B cell (primary cell): ENCODE measurements around the gene SEPTIN1. TPM values are rescaled to one million over a fixed set of nuclear protein-coding genes. Genes with fewer than 3 reads are reported as not detected.
A peak's percentile ranks its signal among the peaks of the same experiment; 100 is the strongest.

Experiments
- ATAC-seq: fragments of 200-7000 bp; cut with Tn5 transposase; one replicate; pipeline ENCODE4 v1.10.0; 2021; ENCODE audit warnings: low read depth, mild to moderate bottlenecking, moderate number of reproducible peaks, moderate library complexity
- CTCF ChIA-PET: fragments of 350-600 bp; sonication (Branson Sonifier 250); formaldehyde crosslinking; loops from one replicate; lab custom pipeline; 2021; ENCODE audit warnings: antibody characterized with exemption, inconsistent platforms; lab: Charles Lee
- POLR2A ChIA-PET: fragments of 350-600 bp; sonication (Branson Sonifier 250); formaldehyde crosslinking; loops from one replicate; lab custom pipeline; 2021; ENCODE audit warnings: antibody characterized with exemption; lab: Charles Lee
- DNase-seq: peaks from one replicate; pipeline ENCODE4 v3.0.0; 2013
- H2AFZ ChIP-seq: 2 replicates; pipeline ENCODE4 v1.6.1; 2012; ENCODE audit warnings: mild to moderate bottlenecking, low read depth, low read length; ENCODE audit not compliant: insufficient read depth, poor library complexity, severe bottlenecking
- H3K27ac ChIP-seq, 2 donors: 1 replicate in 1 of 2; 2 replicates in 1 of 2; pipeline ENCODE4 v1.5.1; 2012 to 2013; ENCODE audit warnings: low read length in 2 of 2, mild to moderate bottlenecking in 2 of 2, moderate library complexity in 1 of 2
- H3K27me3 ChIP-seq, 4 experiments: fragments of 200-600 bp in 1 of 4; sonication (generic) in 1 of 4; replicated peaks in 1 of 4; 1 replicate in 2 of 4; 2 replicates in 2 of 4; pipeline versions ENCODE4 v1.6.1 to v1.7.0; 2013 to 2016; ENCODE audit warnings: low read length in 3 of 4, mild to moderate bottlenecking in 2 of 4, mixed read lengths in 1 of 4, moderate library complexity in 1 of 4; ENCODE audit not compliant: insufficient read depth in 4 of 4, control insufficient read depth in 3 of 4; ENCODE audit errors: control extremely low read depth in 1 of 4
- H3K36me3 ChIP-seq, 2 experiments: replicated peaks in 1 of 2; 1 replicate in 1 of 2; 2 replicates in 1 of 2; pipeline versions ENCODE4 v1.6.1 to v1.7.1; 2013; ENCODE audit warnings: low read length in 1 of 2; ENCODE audit not compliant: insufficient read depth in 2 of 2, control insufficient read depth in 1 of 2; ENCODE audit errors: control extremely low read depth in 1 of 2, extremely low read depth in 1 of 2
- H3K4me1 ChIP-seq, 2 donors: fragments of 200-600 bp in 1 of 2; sonication (generic) in 1 of 2; 1 replicate in 1 of 2; 2 replicates in 1 of 2; pipeline versions ENCODE4 v1.5.1 to v1.6.1; 2013 to 2017; ENCODE audit warnings: low read length in 2 of 2; ENCODE audit not compliant: control insufficient read depth in 2 of 2, insufficient read depth in 2 of 2
- H3K4me2 ChIP-seq: replicated peaks from 2 replicates; pipeline ENCODE3; 2012; ENCODE audit warnings: mild to moderate bottlenecking, low read depth, low read length; ENCODE audit not compliant: poor library complexity, severe bottlenecking
- H3K4me3 ChIP-seq, 5 experiments: fragments of 200-600 bp in 1 of 5; sonication (generic) in 1 of 5; 1 replicate in 3 of 5; 2 replicates in 2 of 5; pipeline versions ENCODE4 v1.5.1 to v1.7.0; 2011 to 2016; ENCODE audit warnings: low read length in 4 of 5, mild to moderate bottlenecking in 4 of 5, low read depth in 2 of 5, control low read depth in 1 of 5, moderate library complexity in 1 of 5; ENCODE audit not compliant: insufficient read depth in 1 of 5; ENCODE audit errors: control extremely low read depth in 1 of 5, extremely low read depth in 1 of 5
- H3K79me2 ChIP-seq: fragments of 200-600 bp; sonication (generic); one replicate; pipeline ENCODE4 v1.6.0; 2016; ENCODE audit warnings: low read length; ENCODE audit not compliant: control insufficient read depth, insufficient read depth
- H3K9ac ChIP-seq: fragments of 200-600 bp; sonication (generic); 2 replicates; pipeline ENCODE4 v1.6.1; 2017; ENCODE audit warnings: mild to moderate bottlenecking, low read length, moderate library complexity
- H3K9me3 ChIP-seq, 3 donors: one replicate each; pipeline versions ENCODE4 v1.6.1 to v1.7.1; 2013; ENCODE audit warnings: low read length in 2 of 3; ENCODE audit not compliant: control insufficient read depth in 2 of 3, insufficient read depth in 1 of 3; ENCODE audit errors: control extremely low read depth in 1 of 3
- H4K20me1 ChIP-seq: 2 replicates; pipeline ENCODE4 v1.6.0; 2012; ENCODE audit warnings: mild to moderate bottlenecking, low read length; ENCODE audit not compliant: insufficient read depth, control insufficient read depth, poor library complexity, severe bottlenecking
- H3K27ac Mint-ChIP-seq: one replicate; pipeline ENCODE4 v1.8.0; 2021; ENCODE audit warnings: mixed read lengths
- H3K27me3 Mint-ChIP-seq: one replicate; pipeline ENCODE4 v1.8.0; 2021; ENCODE audit warnings: mixed read lengths
- H3K4me1 Mint-ChIP-seq: one replicate; pipeline ENCODE4 v1.8.0; 2021; ENCODE audit warnings: mixed read lengths
- H3K4me3 Mint-ChIP-seq: one replicate; pipeline ENCODE4 v1.8.0; 2021; ENCODE audit warnings: mixed read lengths
- H3K9me3 Mint-ChIP-seq: one replicate; pipeline ENCODE4 v1.8.0; 2022; ENCODE audit warnings: mixed read lengths; ENCODE audit not compliant: insufficient read depth
- EZH2 ChIP-seq: IDR thresholded peaks from 2 replicates; pipeline ENCODE4 v1.6.1; 2012; ENCODE audit warnings: borderline replicate concordance, low read depth, mild to moderate bottlenecking, moderate library complexity, low read length; ENCODE audit not compliant: insufficient read depth, poor library complexity, severe bottlenecking
- WGBS: methylation state at CpG from one replicate; pipeline ENCODE4 v1.1.5; 2013; ENCODE audit warnings: missing lambda C conversion rate; ENCODE audit not compliant: insufficient coverage; 5-methylcytosine and 5-hydroxymethylcytosine counted together
- intact Hi-C: fragments of 100-400 bp; cut with micrococcal nuclease; formaldehyde crosslinking; loops from one replicate; pipeline ENCODE4 v1.10.0; 2022
- polyA plus RNA-seq: library from polyadenylated mRNA; depleted of rRNA; stranded (reverse); fragments of >200 nt; gene quantifications from 2 replicates; pipeline ENCODE4 v1.2.3, GENCODE V29; 2012
- total RNA-seq, 2 donors: library from RNA; stranded (reverse); fragments of 120-200 nt in 1 of 2; gene quantifications; 1 replicate in 1 of 2; 2 replicates in 1 of 2; pipeline versions ENCODE4 v1.2.3 to v1.2.4, GENCODE V29; 2013 to 2022
- TF ChIP-seq, protein P1 (sequence below): fragments of 200-600 bp; IDR thresholded peaks from one replicate; pipeline ENCODE4 v1.8.0; 2022; ENCODE audit warnings: antibody characterized with exemption, mild to moderate bottlenecking

The SEPTIN1 gene
- total and polyA plus RNA-seq, 2 donors (not counting 1 experiment from before 2014, with no cell fraction given), result 154 to 302 TPM

GRCh38 chr16:30351586-30352419 lies 30.6 kb downstream of the SEPTIN1 start:
- ChIA-PET CTCF (no interaction called here), POLR2A (interaction anchor here (0.7 kb wide), 1 partner anchor 10 kb away, joined by 3 read pairs; no protein-coding TSS in a partner anchor)
- Histone ChIP-seq H4K20me1 (peaks cover 12% of the 10 kb centered on the region), H3K9ac (no peak overlapping the region), H3K27me3 (no peaks in the 10 kb centered on the region), H3K9me3 (no peaks in the 10 kb centered on the region), H3K4me3 (no peak overlapping the region), H3K36me3 (peaks cover 0 to 24% of the 10 kb centered on the region in 2 experiments), H3K27ac (no peak overlapping the region), H3K4me1 (peaks cover 36 to 59% of the 10 kb centered on the region in 2 donors), H3K4me2 (no peak overlapping the region), H2AFZ (no peak overlapping the region), H3K79me2 (peaks cover 37% of the 10 kb centered on the region)
- DNase-seq (peak; percentile 8), ATAC-seq (no peak)
- H3K4me3 Mint-ChIP-seq, result peak overlapping the region; percentile 53
- intact Hi-C loops, result no loop called here
- no peak overlapping the region for H3K27ac Mint-ChIP-seq
- H3K4me1 Mint-ChIP-seq, result peaks cover 58% of the 10 kb centered on the region
- H3K9me3 Mint-ChIP-seq, result no peaks in the 10 kb centered on the region
- no peaks in the 10 kb centered on the region for H3K27me3 Mint-ChIP-seq
- WGBS, result 97% methylated on average over 11 of the region's 11 CpGs
- no peak for TF ChIP-seq EZH2
- TF ChIP-seq, protein P1, sequence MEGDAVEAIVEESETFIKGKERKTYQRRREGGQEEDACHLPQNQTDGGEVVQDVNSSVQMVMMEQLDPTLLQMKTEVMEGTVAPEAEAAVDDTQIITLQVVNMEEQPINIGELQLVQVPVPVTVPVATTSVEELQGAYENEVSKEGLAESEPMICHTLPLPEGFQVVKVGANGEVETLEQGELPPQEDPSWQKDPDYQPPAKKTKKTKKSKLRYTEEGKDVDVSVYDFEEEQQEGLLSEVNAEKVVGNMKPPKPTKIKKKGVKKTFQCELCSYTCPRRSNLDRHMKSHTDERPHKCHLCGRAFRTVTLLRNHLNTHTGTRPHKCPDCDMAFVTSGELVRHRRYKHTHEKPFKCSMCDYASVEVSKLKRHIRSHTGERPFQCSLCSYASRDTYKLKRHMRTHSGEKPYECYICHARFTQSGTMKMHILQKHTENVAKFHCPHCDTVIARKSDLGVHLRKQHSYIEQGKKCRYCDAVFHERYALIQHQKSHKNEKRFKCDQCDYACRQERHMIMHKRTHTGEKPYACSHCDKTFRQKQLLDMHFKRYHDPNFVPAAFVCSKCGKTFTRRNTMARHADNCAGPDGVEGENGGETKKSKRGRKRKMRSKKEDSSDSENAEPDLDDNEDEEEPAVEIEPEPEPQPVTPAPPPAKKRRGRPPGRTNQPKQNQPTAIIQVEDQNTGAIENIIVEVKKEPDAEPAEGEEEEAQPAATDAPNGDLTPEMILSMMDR, result no peak

DNA sequence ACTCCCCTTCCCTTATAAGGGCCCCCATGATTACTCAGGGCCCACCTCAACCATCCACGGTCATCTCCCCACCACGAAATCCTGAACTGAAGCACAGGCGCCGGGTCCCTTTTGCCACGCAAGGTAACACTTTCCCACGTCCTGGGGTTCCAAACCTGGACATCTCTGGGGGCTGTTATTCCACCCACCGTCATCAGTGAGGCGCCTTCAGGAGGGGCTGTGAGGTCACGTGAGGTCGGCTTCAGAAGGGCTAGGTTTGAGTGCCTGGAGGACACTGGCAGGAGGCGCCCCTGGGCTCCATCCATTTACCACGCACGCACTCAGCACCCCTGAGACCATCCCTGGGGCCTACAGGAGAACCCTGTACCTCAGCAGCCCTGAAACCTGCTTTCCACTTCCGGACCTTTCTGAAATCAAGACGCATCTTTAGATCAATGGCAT lies 31.3 kb downstream of the SEPTIN1 start:
- Histone ChIP-seq H3K9me3 (no peaks in the 10 kb centered on the region), H3K9ac (peak overlapping the region; percentile 26), H3K4me1 (peaks cover 34 to 54% of the 10 kb centered on the region in 2 donors), H3K79me2 (peaks cover 37% of the 10 kb centered on the region), H3K4me2 (no peak overlapping the region), H3K27ac (peak overlapping the region in 1 of 2 donors; percentile 72), H3K36me3 (peaks cover 0 to 24% of the 10 kb centered on the region in 2 experiments), H3K4me3 (no peak overlapping the region), H2AFZ (no peak overlapping the region), H4K20me1 (peaks cover 12% of the 10 kb centered on the region), H3K27me3 (no peaks in the 10 kb centered on the region)
- WGBS, result 84% methylated on average over 11 of the region's 15 CpGs
- H3K27ac Mint-ChIP-seq, result peak overlapping the region; percentile 85
- TF ChIP-seq, protein P1, result no peak
- no peak for TF ChIP-seq EZH2
- no peaks in the 10 kb centered on the region for H3K9me3 Mint-ChIP-seq
- peak overlapping the region; percentile 16 for H3K4me3 Mint-ChIP-seq
- CTCF ChIA-PET, result no interaction called here
- H3K27me3 Mint-ChIP-seq, result no peaks in the 10 kb centered on the region
- DNase-seq (no peak), ATAC-seq (no peak)
- intact Hi-C loops, result no loop called here
- H3K4me1 Mint-ChIP-seq, result peaks cover 55% of the 10 kb centered on the region
- POLR2A ChIA-PET, result interaction anchor here (0.7 kb wide), 1 partner anchor 9 kb away, joined by 3 read pairs; no protein-coding TSS in a partner anchor
